IPS DF 4.7 (cell line): ENCODE data around the gene TESMIN.

Experiments used
- DNase-seq: peaks from one replicate; pipeline ENCODE4 v3.0.0-alpha.2; 2013; ENCODE audit warnings: low spot score; ENCODE audit errors: extremely low read depth

The TESMIN gene

GRCh38 chr11:68661014-68661413, 90.3 kb downstream of the TESMIN start:
- no peak for DNase-seq

GRCh38 chr11:68660066-68660810, 91.1 kb downstream of the TESMIN start:
- no peak for DNase-seq

GRCh38 chr11:68659158-68659921, 92.0 kb downstream of the TESMIN start:
- no peak for DNase-seq

GRCh38 chr11:68658661-68659060, 92.7 kb downstream of the TESMIN start:
- DNase-seq = no peak

- no peak for DNase-seq
These were observed 93.2 kb downstream of the TESMIN start for GRCh38 chr11:68658097-68658496.
